ENCODE measurements around the gene NR1I3.
"Not testable (repeated sequence)": the region's sequence is repeated elsewhere in the genome, so short reads cannot be mapped to it uniquely, and the experiment has no call there.

NR1I3 gene

GRCh38 chr1:161259345-161259702, 21.3 kb upstream of the NR1I3 start:
- H3K9me3 Mint-ChIP-seq = peaks cover 12% of the 10 kb centered on the region
- H3K27me3 Mint-ChIP-seq = peaks cover 58% of the 10 kb centered on the region
- no peak overlapping the region for H3K27ac Mint-ChIP-seq
- H3K4me3 Mint-ChIP-seq = peak overlapping the region; percentile 42
- DNase-seq = no peak
- peaks cover 9% of the 10 kb centered on the region for H3K4me1 Mint-ChIP-seq (ENCODE audit: low read depth)
- peaks cover 12% of the 10 kb centered on the region for H3K36me3 Mint-ChIP-seq (ENCODE audit: low read depth)

DNA sequence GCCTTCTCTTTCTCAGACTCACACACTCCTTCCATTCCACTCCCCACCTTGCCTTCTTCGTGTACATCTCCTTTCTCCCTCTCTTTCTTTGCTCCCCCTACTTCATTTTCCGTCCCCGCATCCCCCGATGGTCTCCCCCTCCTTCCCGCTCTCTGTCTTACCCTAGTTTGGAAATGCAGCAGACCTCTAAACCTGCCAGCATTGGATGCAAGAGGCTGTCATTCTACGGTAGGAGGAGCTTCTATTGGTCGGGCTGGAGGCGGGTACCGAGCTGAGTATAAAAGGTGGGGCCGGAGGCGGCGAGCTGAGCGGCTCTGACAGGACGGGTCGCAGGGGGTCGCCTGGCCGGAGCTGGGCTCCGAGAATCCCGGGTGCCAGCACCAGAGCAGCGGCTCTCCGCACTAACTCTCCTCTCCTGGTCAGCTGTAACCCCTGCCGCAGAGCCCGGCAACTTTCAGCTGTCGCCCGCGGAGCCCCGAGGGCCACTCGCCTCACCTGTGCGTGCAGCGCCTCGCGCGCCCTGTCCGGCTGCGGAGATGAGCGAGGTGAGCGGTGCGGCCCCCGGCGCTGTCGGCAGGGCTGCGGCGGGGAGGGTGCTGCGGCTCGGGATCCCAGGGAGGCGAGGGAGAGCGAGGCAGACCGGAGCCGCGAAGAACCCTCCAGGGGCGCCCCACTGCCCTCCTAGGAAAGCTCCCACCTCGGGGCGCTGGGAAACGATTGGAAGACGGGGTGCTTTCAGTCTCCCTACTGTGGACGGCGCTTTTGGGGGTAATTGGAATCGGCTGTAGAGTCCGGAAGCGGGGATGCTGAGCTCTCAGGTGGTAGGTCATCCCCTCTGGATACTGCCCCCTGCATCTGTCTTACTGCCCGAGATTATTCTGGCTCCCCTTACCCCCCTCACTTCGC, 20.7 kb upstream of the NR1I3 start, which contains the start of gene PCP4L1:
TSS of gene PCP4L1 (plus strand) at position 307 of the 906 bp plus-strand sequence. CDS start at position 537, 230 bp downstream.
- Mint-ChIP-seq H3K27ac (no peak within 1 kb of the TSS), H3K4me1 (ENCODE audit: low read depth) (peaks cover 9% of the 10 kb centered on the region), H3K36me3 (ENCODE audit: low read depth) (peaks cover 12% of the 10 kb centered on the region), H3K27me3 (peaks cover 58% of the 10 kb centered on the region), H3K4me3 (peak within 1 kb of the TSS; percentile 42), H3K9me3 (peaks cover 12% of the 10 kb centered on the region)
- DNase-seq = peak; percentile 60

DNA sequence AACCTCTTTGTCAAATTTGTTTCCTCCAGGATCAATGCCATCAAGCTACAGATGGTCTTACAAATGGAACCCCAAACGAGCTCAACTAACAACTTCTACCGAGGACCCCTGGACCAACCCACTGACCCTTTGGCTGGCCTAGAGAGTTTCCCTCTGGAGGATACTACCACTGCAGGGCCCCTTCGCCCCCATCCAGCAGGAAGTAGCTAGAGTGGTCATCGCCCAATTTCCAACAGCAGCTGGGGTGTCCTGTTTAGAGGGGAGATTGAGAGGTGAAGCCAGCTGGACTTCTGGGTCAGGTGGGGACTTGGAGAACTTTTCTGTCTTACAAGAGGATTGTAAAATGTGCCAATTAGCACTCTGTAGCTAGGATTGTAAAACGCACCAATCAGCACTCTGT, 19.1 kb upstream of the NR1I3 start:
- peaks cover 55% of the 10 kb centered on the region for H3K27me3 Mint-ChIP-seq
- DNase-seq; H3K4me3 Mint-ChIP-seq; H3K4me1 Mint-ChIP-seq (ENCODE audit: low read depth); H3K27ac Mint-ChIP-seq: not testable (repeated sequence)
- H3K36me3 Mint-ChIP-seq (ENCODE audit: low read depth) = peaks cover 12% of the 10 kb centered on the region
- H3K9me3 Mint-ChIP-seq = peaks cover 12% of the 10 kb centered on the region

- not testable (repeated sequence) for H3K27ac Mint-ChIP-seq; H3K4me1 Mint-ChIP-seq (ENCODE audit: low read depth)
Observed at GRCh38 chr1:161255955-161256520, 18.0 kb upstream of the NR1I3 start.

DNA sequence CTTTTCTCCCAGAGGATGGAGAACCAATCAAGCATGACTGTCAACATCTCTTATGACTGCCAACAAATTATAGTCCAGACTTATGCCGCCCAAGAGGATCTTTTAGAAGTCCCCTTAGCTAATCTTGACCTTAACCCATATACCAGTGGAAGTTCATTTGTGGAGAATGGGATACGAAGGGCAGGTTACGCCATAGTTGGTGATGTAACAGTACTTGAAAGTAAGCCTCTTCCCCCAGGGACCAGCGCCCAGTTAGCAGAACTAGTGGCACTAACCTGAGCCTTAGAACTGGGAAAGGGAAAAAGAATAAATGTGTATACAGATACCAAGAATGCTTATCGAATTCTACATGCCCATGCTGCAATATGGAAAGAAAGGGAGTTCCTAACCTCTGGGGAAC, 17.3 kb upstream of the NR1I3 start:
- Mint-ChIP-seq H3K27me3 (peaks cover 37% of the 10 kb centered on the region), H3K36me3 (ENCODE audit: low read depth) (peaks cover 12% of the 10 kb centered on the region), H3K9me3 (peaks cover 12% of the 10 kb centered on the region)
- not testable (repeated sequence) for H3K27ac Mint-ChIP-seq; DNase-seq; H3K4me1 Mint-ChIP-seq (ENCODE audit: low read depth); H3K4me3 Mint-ChIP-seq

More at GRCh38 chr1:161255955-161256520, 18.0 kb upstream of the NR1I3 start:
- DNase-seq, H3K4me3 Mint-ChIP-seq: not testable (repeated sequence)
- peaks cover 12% of the 10 kb centered on the region for H3K36me3 Mint-ChIP-seq (ENCODE audit: low read depth)
- H3K9me3 Mint-ChIP-seq = peaks cover 12% of the 10 kb centered on the region
- H3K27me3 Mint-ChIP-seq = peaks cover 45% of the 10 kb centered on the region

DNA sequence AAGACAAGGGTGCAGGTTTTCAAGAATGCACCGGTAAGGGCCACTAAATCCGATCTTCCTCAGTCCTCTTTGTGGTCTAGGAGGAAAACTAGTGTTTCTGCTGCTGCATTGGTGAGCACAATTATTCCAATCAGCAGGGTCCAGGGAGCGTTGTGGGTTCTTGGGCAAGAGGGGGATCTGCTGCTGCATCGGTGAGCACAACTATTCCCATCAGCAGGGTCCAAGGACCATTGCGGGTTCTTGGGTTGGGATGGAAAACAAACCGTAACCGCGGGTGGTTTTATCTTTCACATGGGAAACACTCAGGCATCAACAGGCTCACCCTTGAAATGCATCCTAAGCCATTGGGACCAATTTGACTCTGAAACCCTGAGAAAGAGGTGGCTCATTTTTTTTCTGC, 13.6 kb upstream of the NR1I3 start:
- no peak overlapping the region for H3K4me3 Mint-ChIP-seq
- H3K9me3 Mint-ChIP-seq = peaks cover 4% of the 10 kb centered on the region
- no peaks in the 10 kb centered on the region for H3K4me1 Mint-ChIP-seq (ENCODE audit: low read depth)
- no peaks in the 10 kb centered on the region for H3K36me3 Mint-ChIP-seq (ENCODE audit: low read depth)
- DNase-seq = no peak
- H3K27ac Mint-ChIP-seq = no peak overlapping the region
- no peaks in the 10 kb centered on the region for H3K27me3 Mint-ChIP-seq

- no peaks in the 10 kb centered on the region for H3K4me1 Mint-ChIP-seq (ENCODE audit: low read depth)
- DNase-seq = no peak
- no peaks in the 10 kb centered on the region for H3K27me3 Mint-ChIP-seq
- H3K4me3 Mint-ChIP-seq = no peak overlapping the region
- no peaks in the 10 kb centered on the region for H3K36me3 Mint-ChIP-seq (ENCODE audit: low read depth)
- H3K9me3 Mint-ChIP-seq = peaks cover 4% of the 10 kb centered on the region
- no peak overlapping the region for H3K27ac Mint-ChIP-seq
Observed at GRCh38 chr1:161250829-161251228, 12.8 kb upstream of the NR1I3 start.

DNA sequence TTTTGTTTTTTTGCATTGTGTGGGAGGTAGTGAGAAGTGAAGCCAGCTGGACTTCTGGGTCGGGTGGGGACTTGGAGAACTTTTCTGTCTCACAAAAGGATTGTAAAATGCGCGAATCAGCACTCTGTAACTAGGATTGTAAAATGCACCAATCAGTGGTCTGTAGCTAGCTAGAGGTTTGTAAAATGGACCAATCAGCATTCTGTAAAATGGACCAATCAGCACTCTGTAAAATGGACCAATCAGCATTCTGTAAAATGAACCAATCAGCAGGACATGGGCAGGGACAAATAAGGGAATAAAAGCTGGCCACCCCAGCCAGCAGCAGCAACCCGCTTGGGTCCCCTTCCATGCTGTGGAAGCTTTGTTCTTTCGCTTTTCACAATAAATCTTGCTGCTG, 12.1 kb upstream of the NR1I3 start:
- H3K36me3 Mint-ChIP-seq (ENCODE audit: low read depth); H3K27ac Mint-ChIP-seq; H3K9me3 Mint-ChIP-seq; DNase-seq; H3K27me3 Mint-ChIP-seq; H3K4me3 Mint-ChIP-seq; H3K4me1 Mint-ChIP-seq (ENCODE audit: low read depth): not testable (repeated sequence)

- no peaks in the 10 kb centered on the region for H3K4me1 Mint-ChIP-seq (ENCODE audit: low read depth)
- DNase-seq = no peak
- H3K36me3 Mint-ChIP-seq (ENCODE audit: low read depth) = no peaks in the 10 kb centered on the region
- H3K27me3 Mint-ChIP-seq = peaks cover 3% of the 10 kb centered on the region
- no peak overlapping the region for H3K4me3 Mint-ChIP-seq
- H3K9me3 Mint-ChIP-seq = peaks cover 3% of the 10 kb centered on the region
- H3K27ac Mint-ChIP-seq = no peak overlapping the region
Observed at GRCh38 chr1:161244888-161245287, 6.9 kb upstream of the NR1I3 start.

GRCh38 chr1:161242313-161242712, 4.3 kb upstream of the NR1I3 start:
- Mint-ChIP-seq H3K27me3 (peaks cover 3% of the 10 kb centered on the region), H3K4me3 (no peak overlapping the region), H3K27ac (no peak overlapping the region), H3K36me3 (ENCODE audit: low read depth) (no peaks in the 10 kb centered on the region), H3K4me1 (ENCODE audit: low read depth) (no peaks in the 10 kb centered on the region), H3K9me3 (no peaks in the 10 kb centered on the region)
- no peak for DNase-seq

DNA sequence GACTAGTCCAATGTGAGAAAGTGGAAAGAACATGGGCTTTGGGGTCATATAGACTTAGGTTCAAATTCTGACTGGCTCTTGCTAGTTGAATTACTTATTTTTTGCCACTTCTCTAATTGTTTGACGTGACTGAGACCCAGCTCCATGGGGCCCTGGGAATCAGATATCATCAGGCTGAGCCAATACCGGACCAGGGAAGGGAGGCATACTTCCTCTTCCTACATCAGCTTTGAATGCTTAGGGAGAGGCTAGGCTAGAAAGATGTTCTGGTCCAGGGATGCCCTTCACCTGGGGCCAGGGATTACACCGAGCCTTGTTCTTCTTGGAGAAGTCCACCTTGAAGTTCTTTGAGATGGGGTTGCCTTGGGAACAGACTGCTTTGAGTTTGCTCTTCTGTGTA, 3.7 kb upstream of the NR1I3 start:
- H3K27ac Mint-ChIP-seq = no peak overlapping the region
- no peaks in the 10 kb centered on the region for H3K9me3 Mint-ChIP-seq
- H3K4me1 Mint-ChIP-seq (ENCODE audit: low read depth) = no peaks in the 10 kb centered on the region
- H3K27me3 Mint-ChIP-seq = peaks cover 3% of the 10 kb centered on the region
- H3K36me3 Mint-ChIP-seq (ENCODE audit: low read depth) = no peaks in the 10 kb centered on the region
- DNase-seq = no peak
- no peak overlapping the region for H3K4me3 Mint-ChIP-seq

- Mint-ChIP-seq H3K36me3 (ENCODE audit: low read depth) (no peaks in the 10 kb centered on the region), H3K4me1 (ENCODE audit: low read depth) (no peaks in the 10 kb centered on the region), H3K27ac (no peak overlapping the region), H3K4me3 (no peak overlapping the region), H3K9me3 (no peaks in the 10 kb centered on the region), H3K27me3 (peaks cover 3% of the 10 kb centered on the region)
- no peak for DNase-seq
Observed at GRCh38 chr1:161235957-161236775, 1.8 kb downstream of the NR1I3 start.

GRCh38 chr1:161233102-161233501, 4.9 kb downstream of the NR1I3 start:
- H3K36me3 Mint-ChIP-seq (ENCODE audit: low read depth) = peaks cover 28% of the 10 kb centered on the region
- DNase-seq = no peak
- H3K27ac Mint-ChIP-seq = no peak overlapping the region
- no peaks in the 10 kb centered on the region for H3K27me3 Mint-ChIP-seq
- no peaks in the 10 kb centered on the region for H3K9me3 Mint-ChIP-seq
- no peak overlapping the region for H3K4me3 Mint-ChIP-seq
- peaks cover 2% of the 10 kb centered on the region for H3K4me1 Mint-ChIP-seq (ENCODE audit: low read depth)

- H3K9me3 Mint-ChIP-seq = no peaks in the 10 kb centered on the region
- peaks cover 47% of the 10 kb centered on the region for H3K36me3 Mint-ChIP-seq (ENCODE audit: low read depth)
- H3K27ac Mint-ChIP-seq = no peak overlapping the region
- H3K4me3 Mint-ChIP-seq = no peak overlapping the region
- no peak for DNase-seq
- H3K4me1 Mint-ChIP-seq (ENCODE audit: low read depth) = peaks cover 22% of the 10 kb centered on the region
- H3K27me3 Mint-ChIP-seq = no peaks in the 10 kb centered on the region
Observed at GRCh38 chr1:161230762-161231161, 7.2 kb downstream of the NR1I3 start.
